ENCODE data around the gene NECAB3. TPM values are rescaled to one million over a fixed set of nuclear protein-coding genes. Genes with fewer than 3 reads are reported as not detected.

NECAB3 gene
- total RNA-seq, 1 donor from 2014 or later = 26.9 TPM

DNA sequence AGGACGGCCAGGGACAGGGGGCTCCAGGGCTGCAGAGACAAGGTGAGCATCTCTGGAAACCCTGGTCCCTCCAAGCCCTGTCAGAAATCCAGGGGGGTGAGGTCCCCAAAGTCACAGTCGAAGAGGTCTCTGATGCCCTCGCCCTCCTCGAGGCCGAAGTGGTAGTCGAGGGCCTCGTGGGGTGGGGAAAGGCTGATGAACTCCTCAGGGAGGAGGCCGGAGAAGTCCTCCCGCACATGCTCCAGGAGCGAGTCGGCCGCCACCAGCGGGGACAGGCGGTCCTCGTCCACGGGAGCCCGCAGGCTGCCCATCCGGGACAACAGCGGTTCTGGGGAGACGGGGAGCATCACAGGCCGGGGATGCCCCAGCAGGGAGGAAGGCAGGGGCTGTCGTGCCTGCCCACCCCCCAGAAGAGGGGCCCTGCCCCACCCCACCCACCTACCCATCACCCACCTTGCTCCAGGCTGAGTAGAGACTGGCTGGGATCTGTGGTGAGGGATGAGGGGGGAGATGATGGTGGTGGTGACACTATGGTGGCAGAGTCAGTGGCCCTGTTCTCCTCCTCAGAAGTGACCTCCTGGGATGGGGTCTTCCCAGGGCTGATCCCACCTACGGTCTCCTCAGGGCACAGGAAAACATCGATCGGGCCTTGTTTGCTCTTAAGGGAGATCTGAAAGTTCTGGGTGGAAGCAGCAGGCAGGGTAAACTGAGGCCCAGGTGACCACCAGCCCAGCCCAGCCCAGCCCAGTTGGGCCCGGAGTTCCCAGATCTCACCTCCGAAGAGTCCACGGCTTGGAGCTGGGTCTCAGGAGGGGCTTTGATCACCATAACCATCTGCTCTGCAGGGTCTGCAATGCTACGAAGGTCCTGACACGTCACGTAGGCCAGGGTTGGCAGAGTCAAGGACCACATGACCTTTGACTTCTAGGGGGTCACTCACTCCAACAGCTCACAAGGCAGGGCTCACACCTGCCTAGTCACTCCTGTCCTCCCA, 2.7 kb upstream of the NECAB3 start:
- TF ChIP-seq, protein P1, sequence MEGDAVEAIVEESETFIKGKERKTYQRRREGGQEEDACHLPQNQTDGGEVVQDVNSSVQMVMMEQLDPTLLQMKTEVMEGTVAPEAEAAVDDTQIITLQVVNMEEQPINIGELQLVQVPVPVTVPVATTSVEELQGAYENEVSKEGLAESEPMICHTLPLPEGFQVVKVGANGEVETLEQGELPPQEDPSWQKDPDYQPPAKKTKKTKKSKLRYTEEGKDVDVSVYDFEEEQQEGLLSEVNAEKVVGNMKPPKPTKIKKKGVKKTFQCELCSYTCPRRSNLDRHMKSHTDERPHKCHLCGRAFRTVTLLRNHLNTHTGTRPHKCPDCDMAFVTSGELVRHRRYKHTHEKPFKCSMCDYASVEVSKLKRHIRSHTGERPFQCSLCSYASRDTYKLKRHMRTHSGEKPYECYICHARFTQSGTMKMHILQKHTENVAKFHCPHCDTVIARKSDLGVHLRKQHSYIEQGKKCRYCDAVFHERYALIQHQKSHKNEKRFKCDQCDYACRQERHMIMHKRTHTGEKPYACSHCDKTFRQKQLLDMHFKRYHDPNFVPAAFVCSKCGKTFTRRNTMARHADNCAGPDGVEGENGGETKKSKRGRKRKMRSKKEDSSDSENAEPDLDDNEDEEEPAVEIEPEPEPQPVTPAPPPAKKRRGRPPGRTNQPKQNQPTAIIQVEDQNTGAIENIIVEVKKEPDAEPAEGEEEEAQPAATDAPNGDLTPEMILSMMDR (conservative IDR thresholded peaks at IDR 0.05; ENCODE audit: low read depth, low read length) = no peak
- DNase-seq (ENCODE audit: low read depth) = no peak
- H3K4me3 ChIP-seq (ENCODE audit: low read depth, low read length) = no peak overlapping the region

DNA sequence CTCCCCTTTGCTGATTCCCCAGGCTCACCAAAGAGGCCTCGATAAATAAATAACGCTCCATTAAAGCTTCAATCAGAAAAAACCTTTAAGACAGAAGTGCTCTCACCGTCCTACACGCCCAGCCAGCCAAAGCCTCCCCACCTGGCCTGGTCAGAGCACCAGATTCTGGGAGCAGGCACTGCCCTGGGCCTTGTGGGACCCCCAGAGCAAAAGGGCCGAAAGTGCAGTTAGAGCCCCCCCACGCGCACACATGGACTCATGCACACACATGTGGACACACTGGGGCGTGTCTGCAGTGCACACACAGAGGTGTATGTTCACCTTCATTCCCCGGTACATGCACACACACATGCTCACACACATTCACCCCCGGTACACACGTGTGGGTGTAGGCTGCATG, 1.9 kb upstream of the NECAB3 start:
- TF ChIP-seq, protein P1 (conservative IDR thresholded peaks at IDR 0.05; ENCODE audit: low read depth, low read length) = no peak

DNA sequence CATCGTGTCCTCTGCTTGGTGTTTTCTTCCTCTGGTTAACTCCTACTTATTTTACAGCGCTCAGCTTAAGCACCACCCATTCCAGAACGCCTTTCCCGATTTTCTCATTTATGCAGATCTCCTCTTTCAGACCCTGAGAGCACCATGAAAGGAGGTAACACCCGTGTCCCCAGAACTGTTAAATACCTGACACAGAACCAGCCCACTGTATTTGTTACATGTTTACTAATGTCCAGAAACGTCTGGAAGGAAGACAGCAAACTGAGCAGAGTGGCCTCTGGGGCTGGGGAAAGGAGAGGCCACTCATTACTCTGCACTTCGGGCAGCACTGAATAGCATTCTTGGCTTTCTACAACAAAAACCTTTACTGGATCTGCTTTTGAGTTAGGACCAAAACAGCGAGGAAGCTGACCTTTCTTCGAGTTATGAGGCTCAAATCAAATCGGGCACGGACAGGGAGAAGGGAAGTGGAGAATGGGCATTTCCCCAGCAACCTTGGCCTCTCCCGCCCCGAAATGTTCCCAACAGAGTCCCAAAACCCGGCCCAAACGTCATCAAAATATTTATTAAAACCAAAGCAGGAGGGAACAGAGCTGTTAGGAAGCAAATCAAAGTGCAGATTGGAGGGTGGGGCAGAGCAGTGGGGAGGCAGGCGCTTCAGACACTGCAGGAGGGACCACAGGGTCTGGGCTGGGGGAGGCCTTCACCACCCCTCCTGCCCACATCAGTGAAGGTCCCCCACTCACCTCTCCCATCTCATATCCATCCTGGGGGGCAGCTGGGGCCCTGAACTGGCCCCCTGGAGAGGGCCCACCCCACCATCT, 1.1 kb upstream of the NECAB3 start:
- TF ChIP-seq, protein P1 (conservative IDR thresholded peaks at IDR 0.05; ENCODE audit: low read depth, low read length) = no peak
- no peak for DNase-seq (ENCODE audit: low read depth)

More for the DNA sequence above, 1.9 kb upstream of the NECAB3 start:
- no peak overlapping the region for H3K4me3 ChIP-seq (ENCODE audit: low read depth, low read length)
- no peak for DNase-seq (ENCODE audit: low read depth)

DNA sequence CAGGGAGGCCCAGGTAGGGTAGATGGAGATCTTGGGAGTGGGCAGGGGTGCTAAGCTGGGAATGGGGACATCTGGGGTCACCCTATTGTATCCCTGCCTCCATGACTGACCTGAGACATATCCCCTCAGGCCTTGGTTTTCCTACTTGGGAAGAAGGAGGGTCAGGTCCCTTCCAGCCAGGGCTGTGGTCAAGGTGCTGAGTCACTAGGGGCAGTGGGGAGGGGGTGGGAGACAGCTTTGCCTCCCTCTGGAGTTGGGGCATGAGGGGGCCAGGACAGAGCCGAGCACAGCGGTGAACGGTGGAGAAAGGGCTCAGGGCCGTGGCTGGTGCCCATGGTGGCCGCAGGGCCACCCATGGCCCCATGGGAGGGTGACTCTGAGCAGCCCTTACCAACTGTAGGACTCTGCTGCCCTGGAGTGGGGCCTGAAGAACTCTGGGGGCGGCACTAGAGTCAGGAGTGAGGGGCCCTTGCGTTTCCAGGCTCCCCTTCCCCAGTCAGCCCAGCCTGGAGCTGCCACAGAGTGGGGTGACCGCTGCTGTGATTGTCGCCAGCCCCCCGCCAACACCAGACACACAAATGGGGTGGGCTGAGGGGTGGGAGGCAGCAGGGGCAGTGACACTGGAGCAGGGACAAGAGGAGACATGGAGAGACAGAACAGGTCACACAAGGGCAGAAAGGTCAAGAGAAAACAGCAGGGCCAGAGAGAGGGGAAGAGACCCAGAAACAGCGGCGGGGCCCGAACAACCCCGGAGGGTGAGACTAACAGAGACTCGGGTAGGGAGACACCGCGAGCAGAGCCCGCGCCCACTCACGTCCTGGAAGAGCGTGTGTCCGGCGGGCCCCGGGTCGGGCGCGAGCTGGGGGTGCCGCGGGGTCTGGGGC, 576 bp downstream of the NECAB3 start:
- peak overlapping the region; percentile 86 for H3K4me3 ChIP-seq (ENCODE audit: low read depth, low read length)
- DNase-seq (ENCODE audit: low read depth) = no peak
- TF ChIP-seq, protein P1 (conservative IDR thresholded peaks at IDR 0.05; ENCODE audit: low read depth, low read length) = no peak

More for the DNA sequence above, 1.1 kb upstream of the NECAB3 start:
- H3K4me3 ChIP-seq (ENCODE audit: low read depth, low read length) = peak overlapping the region; percentile 73

DNA sequence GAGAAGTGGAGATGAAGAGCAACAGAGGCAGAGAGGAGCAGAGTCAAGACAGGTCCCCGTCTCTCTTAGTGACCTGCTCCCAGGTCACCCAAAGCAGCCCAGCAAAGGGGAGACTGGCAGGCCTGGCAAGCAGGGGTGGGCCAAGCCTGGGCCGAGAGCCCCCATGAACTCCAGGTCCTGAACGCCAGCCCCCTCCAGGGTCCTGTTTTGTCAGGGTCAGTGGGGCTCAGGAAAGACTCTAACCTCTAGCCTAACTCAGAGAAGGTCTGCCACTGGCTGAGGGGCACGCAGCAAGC, 1.2 kb downstream of the NECAB3 start:
- no peak for DNase-seq (ENCODE audit: low read depth)
- TF ChIP-seq, protein P1 (conservative IDR thresholded peaks at IDR 0.05; ENCODE audit: low read depth, low read length) = no peak
- peak overlapping the region; percentile 86 for H3K4me3 ChIP-seq (ENCODE audit: low read depth, low read length)

DNA sequence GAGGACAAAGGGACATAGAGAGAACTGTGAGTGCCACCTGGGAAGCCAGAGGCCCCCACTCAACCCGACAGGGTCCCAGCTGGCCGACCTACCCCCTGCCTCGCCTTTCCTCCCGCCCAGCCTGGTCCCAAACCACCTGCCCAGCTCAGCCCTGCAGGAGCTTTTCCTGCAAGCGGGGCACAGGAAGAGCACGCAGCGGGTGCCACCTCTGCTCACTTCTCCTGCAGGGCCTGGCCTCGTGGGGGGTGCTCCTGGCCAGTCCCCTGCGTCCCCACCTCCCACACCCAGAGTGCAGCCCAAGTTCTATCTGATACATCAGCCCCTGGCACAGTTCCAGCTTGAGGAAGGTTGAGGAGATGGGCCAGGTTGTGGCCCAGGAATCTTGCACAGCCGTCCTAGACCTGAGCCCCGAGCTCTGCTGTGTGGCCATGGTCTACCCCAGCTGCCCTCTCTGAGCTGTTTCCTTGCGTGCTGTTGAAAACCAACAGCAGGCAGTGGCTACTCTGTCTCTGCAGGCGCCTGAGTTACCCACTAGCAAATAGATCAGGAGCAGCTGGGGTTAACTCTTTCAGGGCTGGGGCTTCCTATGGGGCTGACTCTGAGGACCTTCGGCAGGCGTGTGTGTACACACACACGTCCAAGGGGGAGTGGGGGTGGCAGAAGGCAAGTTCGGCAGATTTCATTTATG, 1.7 kb downstream of the NECAB3 start:
- H3K4me3 ChIP-seq (ENCODE audit: low read depth, low read length) = peak overlapping the region; percentile 86
- DNase-seq (ENCODE audit: low read depth) = no peak
- TF ChIP-seq, protein P1 (conservative IDR thresholded peaks at IDR 0.05; ENCODE audit: low read depth, low read length) = no peak

All from epithelial cell of proximal tubule (primary cell).